Stimulated activated CD8-positive, alpha-beta memory T cell treated with anti-CD3 and anti-CD28 coated beads, Interleukin-2, amount 100 ng/mL, for 48 hours (primary cell): ENCODE measurements around the gene DDX41.
"Not testable (repeated sequence)": the region's sequence is repeated elsewhere in the genome, so short reads cannot be mapped to it uniquely, and the experiment has no call there.

Experiments used
- DNase-seq, 2 donors: peaks; one replicate each; pipeline ENCODE4 v3.0.0-alpha.2; 2020; ENCODE audit warnings: low read depth in 2 of 2

The DDX41 gene

DNA sequence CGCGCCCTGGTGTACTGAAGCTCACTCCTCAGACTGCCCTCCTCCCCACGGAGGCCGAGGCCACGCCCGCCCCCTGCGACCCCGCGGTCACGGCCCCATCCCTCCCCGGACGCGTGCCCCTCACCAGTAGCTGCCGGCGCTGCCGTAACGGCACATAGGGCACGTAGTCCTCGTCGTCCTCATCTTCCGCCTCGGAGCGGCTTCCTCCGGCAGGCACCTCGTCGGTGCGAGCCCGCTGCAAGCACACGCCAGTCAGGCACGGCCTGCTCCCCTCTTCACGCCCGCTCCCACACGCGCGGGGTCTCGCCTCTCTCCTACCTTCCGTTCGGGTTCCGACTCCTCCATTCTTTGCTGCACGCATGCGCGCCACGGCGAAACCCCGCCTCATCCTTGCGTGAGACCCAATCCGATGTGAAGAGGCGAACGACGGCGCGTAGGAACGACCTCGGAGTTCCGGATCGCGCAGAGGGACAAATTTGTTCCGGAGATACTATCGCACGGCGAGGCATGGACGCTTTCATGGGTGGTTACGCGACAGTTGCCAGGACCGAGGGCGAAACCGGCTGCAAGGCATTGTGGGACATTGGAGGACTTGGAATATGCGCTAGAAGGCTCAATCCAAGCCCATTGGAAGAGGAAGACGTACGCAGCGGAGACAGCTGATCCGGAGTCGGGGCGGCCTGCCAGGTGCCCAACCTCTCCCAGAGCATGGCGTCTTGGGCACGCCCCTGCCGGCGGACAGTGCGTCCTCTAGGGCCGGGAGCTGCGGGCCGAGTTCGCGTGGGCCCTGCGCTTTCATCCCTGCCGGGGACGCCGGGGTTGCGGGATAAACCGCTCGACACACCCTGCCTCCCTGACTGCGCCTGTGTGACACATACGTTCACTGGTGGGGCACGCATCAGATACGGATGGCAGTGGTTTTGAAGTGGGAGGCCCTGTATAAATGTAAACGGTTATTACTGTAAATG lies at the start of gene DDX41:
Gene DDX41, minus strand, starts transcription at position 361 of the 968 bp plus-strand sequence. Its CDS starts 16 bp downstream, at position 345.
- DNase-seq = peak; percentile 92 to 94

DNA sequence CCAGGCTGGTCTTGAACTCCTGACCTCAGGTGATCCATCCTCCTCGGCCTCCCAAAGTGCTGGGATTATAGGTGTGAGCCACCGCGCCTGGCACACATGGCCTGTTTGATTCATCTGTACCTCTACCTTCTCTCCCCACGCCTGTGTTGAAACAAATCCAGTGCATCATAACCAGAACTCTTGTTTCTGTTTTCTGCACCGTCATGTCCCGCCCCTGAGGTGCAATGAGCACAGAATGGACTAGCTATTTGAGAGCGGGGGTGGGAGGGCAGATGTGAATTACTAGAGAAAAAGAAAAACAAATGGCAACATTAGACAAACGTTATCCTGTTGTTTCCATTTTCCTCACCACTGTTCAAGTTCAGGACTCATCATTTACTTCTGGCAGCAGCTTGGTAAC lies 48.3 kb upstream of the DDX41 start:
- no peak for DNase-seq

DNA sequence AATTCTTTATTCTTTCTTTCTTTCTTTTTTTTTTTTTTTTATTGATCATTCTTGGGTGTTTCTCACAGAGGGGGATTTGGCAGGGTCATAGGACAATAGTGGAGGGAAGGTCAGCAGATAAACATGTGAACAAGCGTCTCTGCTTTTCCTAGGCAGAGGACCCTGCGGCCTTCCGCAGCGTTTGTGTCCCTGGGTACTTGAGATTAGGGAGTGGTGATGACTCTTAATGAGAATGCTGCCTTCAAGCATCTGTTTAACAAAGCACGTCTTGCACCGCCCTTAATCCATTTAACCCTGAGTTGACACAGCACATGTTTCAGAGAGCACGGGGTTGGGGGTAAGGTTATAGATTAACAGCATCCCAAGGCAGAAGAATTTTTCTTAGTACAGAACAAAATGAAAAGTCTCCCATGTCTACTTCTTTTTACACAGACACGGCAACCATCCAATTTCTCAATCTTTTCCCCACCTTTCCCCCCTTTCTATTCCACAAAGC lies 42.7 kb upstream of the DDX41 start:
- DNase-seq = not testable (repeated sequence)

GRCh38 chr5:177557796-177558195 lies 41.0 kb upstream of the DDX41 start:
- no peak for DNase-seq

- no peak for DNase-seq
Observed at GRCh38 chr5:177557041-177557647, 40.4 kb upstream of the DDX41 start.

DNA sequence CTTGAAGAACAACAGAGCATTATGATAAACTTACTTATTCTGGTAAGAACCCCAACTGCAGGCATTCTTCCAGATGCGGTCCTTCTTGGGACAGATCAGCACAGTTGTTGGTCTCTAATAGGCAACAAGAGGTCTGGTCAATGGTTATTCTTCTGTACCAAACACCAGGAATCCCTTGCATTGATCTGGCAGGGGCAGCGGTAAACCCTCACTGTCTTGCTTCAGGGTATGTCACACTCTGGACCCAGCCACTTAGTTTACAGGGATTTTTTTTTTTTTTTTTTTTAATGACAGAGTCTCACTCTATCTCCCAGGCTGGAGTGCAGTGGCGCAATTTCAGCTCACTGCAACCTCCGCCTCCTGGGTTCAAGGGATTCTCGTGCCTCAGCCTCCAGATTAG lies 38.9 kb upstream of the DDX41 start:
- DNase-seq = no peak

GRCh38 chr5:177555228-177555627 lies 38.5 kb upstream of the DDX41 start:
- no peak for DNase-seq

- peak; percentile 95 to 96 for DNase-seq
Observed at GRCh38 chr5:177554474-177555111, 37.8 kb upstream of the DDX41 start, which contains the start of gene FAM193B. Gene FAM193B, minus strand, starts transcription at chr5:177554563. Its CDS starts 105 bp downstream, at chr5:177554458.

DNA sequence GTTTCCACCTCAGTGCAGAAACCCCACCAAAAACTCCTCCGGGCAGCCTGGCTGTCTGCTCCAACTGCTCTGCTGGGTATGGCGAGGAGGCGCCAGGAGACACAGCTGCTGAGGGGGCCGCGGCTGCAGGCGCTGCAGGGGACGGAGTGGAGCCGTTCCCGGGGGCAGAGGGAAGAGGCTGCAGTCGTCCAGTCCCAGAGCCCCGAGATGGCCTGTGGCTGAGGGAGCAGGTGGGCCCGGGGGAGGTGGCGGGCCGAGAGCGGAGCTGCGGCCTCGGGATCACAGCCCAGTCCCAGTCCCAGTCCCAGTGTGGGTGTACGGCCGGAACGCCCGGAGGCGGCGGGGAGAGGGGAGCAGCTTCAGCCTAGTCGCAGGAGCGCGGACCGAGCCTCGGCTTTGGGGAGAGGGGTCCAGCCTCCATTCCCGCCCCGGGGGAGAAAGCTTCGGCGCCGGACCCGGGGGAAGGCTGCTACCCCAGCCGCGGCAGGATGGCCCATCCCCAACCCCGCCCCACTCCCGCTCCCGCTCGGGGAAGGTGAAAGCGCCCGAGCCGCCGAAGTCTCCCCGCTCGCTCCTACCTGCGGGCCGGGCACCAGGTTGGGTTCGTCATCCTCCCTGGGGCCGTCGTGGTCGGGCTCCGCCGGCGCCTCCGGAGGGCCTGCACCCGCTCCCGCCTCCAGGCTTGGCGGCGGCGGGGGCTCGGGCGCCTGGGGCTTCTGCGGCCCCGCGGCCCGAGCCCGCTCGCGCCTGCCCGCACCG lies 37.1 kb upstream of the DDX41 start:
- DNase-seq = peak; percentile 21 to 30

DNA sequence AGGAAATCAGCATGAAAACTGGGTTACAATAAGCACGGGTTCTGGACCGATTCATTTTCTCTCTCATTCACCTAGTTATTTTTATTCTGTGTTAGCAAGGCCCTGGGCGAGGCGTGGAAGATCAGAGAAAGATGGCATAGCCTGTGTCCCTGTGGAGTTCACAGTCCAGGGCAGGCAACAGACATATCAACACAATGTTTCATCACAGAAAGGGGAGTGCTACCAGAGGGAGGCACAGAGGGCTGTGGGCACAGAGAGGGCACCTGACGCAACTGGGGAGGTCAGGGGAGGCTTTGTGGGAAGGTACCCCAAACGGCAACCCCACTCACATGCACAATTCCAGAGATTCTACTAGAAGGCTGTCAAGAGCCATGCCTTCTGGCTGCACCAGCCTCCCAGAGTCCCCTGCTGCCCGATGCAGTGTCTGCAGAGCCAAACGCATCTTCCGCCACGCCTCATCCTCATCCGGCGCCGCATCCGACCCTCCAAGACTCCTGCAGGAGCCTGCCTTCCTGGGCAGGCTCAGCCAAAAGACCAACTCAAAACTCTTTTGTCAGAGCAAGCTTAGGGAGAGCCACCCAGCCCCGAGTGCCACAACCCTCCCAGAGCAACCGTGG lies 36.2 kb upstream of the DDX41 start:
- no peak for DNase-seq

GRCh38 chr5:177550122-177550521 lies 33.4 kb upstream of the DDX41 start:
- no peak for DNase-seq

DNA sequence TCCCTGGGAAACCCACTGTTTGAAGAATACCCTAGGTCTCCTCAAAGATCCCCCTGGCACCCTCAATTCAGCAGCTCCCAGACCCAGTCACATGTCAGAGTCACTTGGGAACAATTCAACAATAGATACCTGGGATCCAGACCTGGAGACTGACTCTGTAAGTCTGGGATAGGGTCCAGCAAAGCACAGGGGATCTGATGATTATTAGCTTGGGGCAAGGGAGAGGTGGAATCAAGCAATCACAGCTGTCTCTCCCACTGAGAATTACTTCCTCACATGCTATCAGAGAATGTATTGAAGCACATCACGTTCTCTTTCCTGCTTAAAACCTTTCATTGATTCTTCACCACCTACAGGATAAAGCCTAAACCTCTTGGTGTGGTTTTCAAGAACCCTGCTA lies 31.7 kb upstream of the DDX41 start:
- no peak for DNase-seq

- no peak for DNase-seq
Observed at GRCh38 chr5:177547736-177548135, 31.0 kb upstream of the DDX41 start.

GRCh38 chr5:177546258-177546741 lies 29.5 kb upstream of the DDX41 start:
- DNase-seq = no peak

DNA sequence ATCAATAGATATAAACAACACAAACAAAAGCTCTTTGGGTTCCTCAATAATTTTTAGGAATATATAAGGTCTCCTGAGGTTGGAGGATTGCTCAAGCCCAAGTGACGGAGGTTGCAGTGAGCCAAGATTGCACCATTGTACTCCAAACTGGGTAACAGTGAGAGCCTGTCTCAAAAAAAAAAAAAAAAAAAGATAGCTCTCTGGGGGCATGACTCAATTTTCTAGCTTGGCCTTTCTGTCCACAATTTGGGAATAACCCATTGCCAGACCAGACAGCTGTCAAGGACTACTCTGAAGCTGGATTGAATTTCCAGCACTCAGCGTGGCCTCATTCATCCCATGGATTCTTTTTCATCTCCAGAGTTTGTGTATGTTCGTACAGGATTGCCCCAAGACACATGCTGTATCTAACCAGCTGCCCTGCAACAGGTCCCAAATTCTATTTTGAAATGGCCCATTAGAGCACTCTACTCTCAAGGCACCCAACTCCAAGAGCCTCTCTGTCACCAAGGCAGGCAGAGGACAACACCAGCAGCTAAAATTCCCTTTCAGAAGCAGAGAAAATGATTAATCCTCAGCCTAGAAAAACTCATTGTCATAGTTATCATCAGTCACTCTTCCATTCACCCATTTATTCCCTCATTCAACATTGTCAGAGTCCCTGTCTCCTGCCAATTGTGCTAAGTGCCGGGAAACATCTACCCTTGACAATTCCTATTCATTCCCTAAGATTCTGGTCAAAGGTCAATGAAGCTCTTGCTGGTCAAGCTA lies 28.9 kb upstream of the DDX41 start:
- DNase-seq = no peak

DNA sequence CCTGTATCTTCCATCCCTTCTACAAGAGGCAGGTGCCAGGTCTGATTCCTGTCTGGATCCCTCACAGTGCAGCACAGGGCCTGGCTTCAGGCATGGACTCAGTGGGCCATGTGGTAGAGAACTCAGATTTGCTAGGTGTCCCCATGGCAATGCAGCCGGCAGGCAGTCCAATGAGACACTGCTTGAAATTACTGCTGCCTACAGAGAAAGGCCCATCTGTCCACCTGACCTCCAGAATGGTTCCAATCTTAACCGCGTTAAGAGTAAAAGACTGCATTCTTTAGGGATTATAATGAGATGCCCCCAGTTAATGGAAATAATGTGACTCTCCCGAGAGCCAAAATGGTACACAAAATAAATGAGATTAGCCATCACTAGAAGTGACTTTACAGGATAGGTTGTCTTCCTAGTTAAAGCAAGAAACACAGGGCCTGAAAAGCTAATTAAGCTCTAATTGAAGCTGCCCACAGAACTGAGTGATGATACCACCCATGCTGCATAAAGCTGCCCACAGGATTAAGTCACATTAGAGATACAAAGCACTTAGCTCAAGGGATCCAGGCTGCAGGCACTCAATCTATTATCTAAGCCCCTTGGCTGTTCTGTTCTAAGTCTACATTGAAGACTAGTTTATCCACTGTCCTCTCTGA lies 26.2 kb upstream of the DDX41 start:
- no peak for DNase-seq

- DNase-seq = no peak
Observed at GRCh38 chr5:177540438-177540837, 23.7 kb upstream of the DDX41 start.

- DNase-seq = no peak
Observed at GRCh38 chr5:177539411-177539810, 22.6 kb upstream of the DDX41 start.

GRCh38 chr5:177538876-177539275 lies 22.1 kb upstream of the DDX41 start:
- DNase-seq = no peak
